ENCODE data around the gene OR6N1.

Gene OR6N1

GRCh38 chr1:158752155-158752712 is 19.8 kb downstream of the OR6N1 start:
- no peak for DNase-seq

GRCh38 chr1:158735848-158736247 is 36.1 kb downstream of the OR6N1 start:
- no peak for DNase-seq

- no peak for DNase-seq
Observed at GRCh38 chr1:158732524-158732923, 39.5 kb downstream of the OR6N1 start.

GRCh38 chr1:158731707-158732106 is 40.3 kb downstream of the OR6N1 start:
- no peak for DNase-seq

- no peak for DNase-seq
Observed at GRCh38 chr1:158730453-158730852, 41.5 kb downstream of the OR6N1 start.

GRCh38 chr1:158728510-158729225 is 43.3 kb downstream of the OR6N1 start:
- DNase-seq: no peak

- no peak for DNase-seq
Observed at GRCh38 chr1:158724442-158724841, 47.6 kb downstream of the OR6N1 start.

- DNase-seq: no peak
Observed at GRCh38 chr1:158720620-158721019, 51.4 kb downstream of the OR6N1 start, which contains the start of gene OR6K3. Gene OR6K3 (minus strand): TSS chr1:158720720. CDS start chr1:158718115, 2,605 bp downstream.

GRCh38 chr1:158719664-158720063 is 52.3 kb downstream of the OR6N1 start:
- DNase-seq: no peak

GRCh38 chr1:158717344-158717743 is 54.7 kb downstream of the OR6N1 start:
- no peak for DNase-seq

GRCh38 chr1:158716335-158716734 is 55.7 kb downstream of the OR6N1 start:
- no peak for DNase-seq

- DNase-seq: no peak
Observed at GRCh38 chr1:158714754-158715153, 57.2 kb downstream of the OR6N1 start.
